Measurements from ENCODE around the gene SLC4A5. TPM values are rescaled to one million over a fixed set of nuclear protein-coding genes. Genes with fewer than 3 reads are reported as not detected.
"Not testable (repeated sequence)": the region's sequence is repeated elsewhere in the genome, so short reads cannot be mapped to it uniquely, and the experiment has no call there.

SLC4A5 gene
- total and polyA plus RNA-seq, 4 donors, result 0.85 to 9.6 (median 3.9) TPM

DNA sequence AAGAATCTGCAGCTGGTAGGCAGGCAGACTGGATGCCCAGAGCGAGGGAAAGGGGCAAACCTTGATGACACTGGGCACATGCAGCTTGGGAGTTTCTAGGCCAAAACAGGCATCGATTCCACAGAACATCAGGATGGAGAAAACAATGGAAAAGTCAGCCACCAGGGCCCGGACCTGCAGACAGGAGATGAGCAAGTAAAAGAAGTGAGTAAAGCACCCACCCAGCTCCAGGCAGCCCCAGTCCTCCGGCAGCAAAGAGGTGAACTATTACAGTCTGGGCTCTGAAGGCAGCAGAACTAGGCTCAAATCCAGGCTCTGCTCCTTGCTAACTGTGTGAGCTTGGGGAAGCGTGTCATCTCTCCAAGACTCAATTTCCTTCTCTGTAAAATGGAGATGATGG lies 108.2 kb downstream of the SLC4A5 start:
- Histone ChIP-seq H3K36me3 (ENCODE audit: control insufficient read depth in 4 of 4, insufficient read depth in 4 of 4, low read length in 4 of 4) (peaks cover 0 to 10% (median 0%) of the 10 kb centered on the region in 4 donors), H3K4me3 (no peak overlapping the region), H3K9me3 (ENCODE audit: control insufficient read depth in 4 of 4, insufficient read depth in 3 of 4, low read length in 3 of 4) (no peaks in the 10 kb centered on the region), H3K9ac (ENCODE audit: insufficient read depth in 1 of 2, low read length in 2 of 2) (no peak overlapping the region), H3K27ac (ENCODE audit: low read depth in 1 of 2, low read length in 1 of 2) (no peak overlapping the region), H3K27me3 (ENCODE audit: control insufficient read depth in 3 of 3, insufficient read depth in 3 of 3, low read length in 2 of 3) (no peaks in the 10 kb centered on the region), H3K4me1 (ENCODE audit: control insufficient read depth in 5 of 5, insufficient read depth in 5 of 5, low read length in 5 of 5) (no peaks in the 10 kb centered on the region)
- ATAC-seq (ENCODE audit: insufficient read depth, low FRiP score), result no peak
- DNase-seq, result no peak
- 97% methylated on average over 5 of the region's 5 CpGs for WGBS, 2 donors
- TF ChIP-seq, protein P1, sequence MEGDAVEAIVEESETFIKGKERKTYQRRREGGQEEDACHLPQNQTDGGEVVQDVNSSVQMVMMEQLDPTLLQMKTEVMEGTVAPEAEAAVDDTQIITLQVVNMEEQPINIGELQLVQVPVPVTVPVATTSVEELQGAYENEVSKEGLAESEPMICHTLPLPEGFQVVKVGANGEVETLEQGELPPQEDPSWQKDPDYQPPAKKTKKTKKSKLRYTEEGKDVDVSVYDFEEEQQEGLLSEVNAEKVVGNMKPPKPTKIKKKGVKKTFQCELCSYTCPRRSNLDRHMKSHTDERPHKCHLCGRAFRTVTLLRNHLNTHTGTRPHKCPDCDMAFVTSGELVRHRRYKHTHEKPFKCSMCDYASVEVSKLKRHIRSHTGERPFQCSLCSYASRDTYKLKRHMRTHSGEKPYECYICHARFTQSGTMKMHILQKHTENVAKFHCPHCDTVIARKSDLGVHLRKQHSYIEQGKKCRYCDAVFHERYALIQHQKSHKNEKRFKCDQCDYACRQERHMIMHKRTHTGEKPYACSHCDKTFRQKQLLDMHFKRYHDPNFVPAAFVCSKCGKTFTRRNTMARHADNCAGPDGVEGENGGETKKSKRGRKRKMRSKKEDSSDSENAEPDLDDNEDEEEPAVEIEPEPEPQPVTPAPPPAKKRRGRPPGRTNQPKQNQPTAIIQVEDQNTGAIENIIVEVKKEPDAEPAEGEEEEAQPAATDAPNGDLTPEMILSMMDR (IDR thresholded peaks at IDR 0.05; ENCODE audit: control extremely low read depth, extremely low read depth), result no peak

GRCh38 chr2:74233648-74234047 lies 109.6 kb downstream of the SLC4A5 start:
- DNase-seq (no peak), ATAC-seq (ENCODE audit: insufficient read depth, low FRiP score) (no peak)
- Histone ChIP-seq H3K9me3 (ENCODE audit: control insufficient read depth in 4 of 4, insufficient read depth in 3 of 4, low read length in 3 of 4) (no peaks in the 10 kb centered on the region), H3K27ac (ENCODE audit: low read depth in 1 of 2, low read length in 1 of 2) (no peak overlapping the region), H3K4me3 (no peak overlapping the region), H3K9ac (ENCODE audit: insufficient read depth in 1 of 2, low read length in 2 of 2) (no peak overlapping the region), H3K36me3 (ENCODE audit: control insufficient read depth in 4 of 4, insufficient read depth in 4 of 4, low read length in 4 of 4) (peaks cover 0 to 10% (median 0%) of the 10 kb centered on the region in 4 donors), H3K27me3 (ENCODE audit: control insufficient read depth in 3 of 3, insufficient read depth in 3 of 3, low read length in 2 of 3) (no peaks in the 10 kb centered on the region), H3K4me1 (ENCODE audit: control insufficient read depth in 5 of 5, insufficient read depth in 5 of 5, low read length in 5 of 5) (no peaks in the 10 kb centered on the region)
- TF ChIP-seq, protein P1 (IDR thresholded peaks at IDR 0.05; ENCODE audit: control extremely low read depth, extremely low read depth), result no peak

- ATAC-seq (ENCODE audit: insufficient read depth, low FRiP score), result no peak
- no peak overlapping the region for H3K4me3 ChIP-seq
- no peak overlapping the region for H3K27ac ChIP-seq (ENCODE audit: low read depth in 1 of 2, low read length in 1 of 2)
- DNase-seq, result no peak
- H3K27me3 ChIP-seq (ENCODE audit: control insufficient read depth in 3 of 3, insufficient read depth in 3 of 3, low read length in 2 of 3), result no peaks in the 10 kb centered on the region
- H3K9ac ChIP-seq (ENCODE audit: insufficient read depth in 1 of 2, low read length in 2 of 2), result no peak overlapping the region
- TF ChIP-seq, protein P1 (IDR thresholded peaks at IDR 0.05; ENCODE audit: control extremely low read depth, extremely low read depth), result no peak
- H3K9me3 ChIP-seq (ENCODE audit: control insufficient read depth in 4 of 4, insufficient read depth in 3 of 4, low read length in 3 of 4), result no peaks in the 10 kb centered on the region
- no peaks in the 10 kb centered on the region for H3K4me1 ChIP-seq (ENCODE audit: control insufficient read depth in 5 of 5, insufficient read depth in 5 of 5, low read length in 5 of 5)
- WGBS, 2 donors, result 92 to 96% methylated on average over 6 of the region's 6 CpGs
- H3K36me3 ChIP-seq (ENCODE audit: control insufficient read depth in 4 of 4, insufficient read depth in 4 of 4, low read length in 4 of 4), result peaks cover 0 to 10% (median 0%) of the 10 kb centered on the region in 4 donors
Observed at GRCh38 chr2:74232426-74232825, 110.8 kb downstream of the SLC4A5 start.

- not testable (repeated sequence) for H3K4me1 ChIP-seq (ENCODE audit: control insufficient read depth in 5 of 5, insufficient read depth in 5 of 5, low read length in 5 of 5); ATAC-seq (ENCODE audit: insufficient read depth, low FRiP score); H3K9me3 ChIP-seq (ENCODE audit: control insufficient read depth in 4 of 4, insufficient read depth in 3 of 4, low read length in 3 of 4); DNase-seq; H3K27ac ChIP-seq (ENCODE audit: low read depth in 1 of 2, low read length in 1 of 2); H3K4me3 ChIP-seq; H3K27me3 ChIP-seq (ENCODE audit: control insufficient read depth in 3 of 3, insufficient read depth in 3 of 3, low read length in 2 of 3); H3K9ac ChIP-seq (ENCODE audit: insufficient read depth in 1 of 2, low read length in 2 of 2); H3K36me3 ChIP-seq (ENCODE audit: control insufficient read depth in 4 of 4, insufficient read depth in 4 of 4, low read length in 4 of 4)
- WGBS, 2 donors, result 95 to 96% methylated on average over 5 of the region's 5 CpGs
Observed at GRCh38 chr2:74229865-74230264, 113.4 kb downstream of the SLC4A5 start.

Data from lung (tissue), 12 donors.